HCT116 (cell line): ENCODE data around the gene SMDT1.

Experiments
- CEBPB ChIP-seq: IDR thresholded peaks from 2 replicates; pipeline ENCODE4 v1.6.1; 2012; ENCODE audit warnings: low read depth
- CTCF ChIP-seq, 3 experiments: fragments of 200-600 bp in 1 of 3; sonication (generic) in 1 of 3; IDR thresholded peaks in 2 of 3; conservative IDR thresholded peaks in 1 of 3; 2 replicates each; pipeline ENCODE4 v1.5.1; 2012 to 2017; ENCODE audit warnings: low read depth in 2 of 3, low read length in 2 of 3, antibody characterized with exemption in 1 of 3, borderline replicate concordance in 1 of 3, control low read depth in 1 of 3, mild to moderate bottlenecking in 1 of 3, mixed read lengths in 1 of 3, mixed run types in 1 of 3, moderate library complexity in 1 of 3; ENCODE audit not compliant: insufficient read depth in 1 of 3
- EZH2 ChIP-seq: fragments of 200-600 bp; sonication (generic); IDR thresholded peaks from 2 replicates; pipeline ENCODE4 v1.6.1; 2017; ENCODE audit warnings: antibody characterized with exemption, mixed run types
- EZH2phosphoT487 ChIP-seq: fragments of 200-600 bp; IDR thresholded peaks from 2 replicates; pipeline ENCODE4 v1.6.1; 2018; ENCODE audit warnings: antibody characterized with exemption, borderline replicate concordance
- MAX ChIP-seq: IDR thresholded peaks from 2 replicates; pipeline ENCODE4 v1.6.1; 2012
- POLR2A ChIP-seq: IDR thresholded peaks from 2 replicates; pipeline ENCODE4 v1.7.0; 2011; ENCODE audit warnings: borderline replicate concordance; ENCODE audit not compliant: insufficient read depth, insufficient read length; ENCODE audit errors: extremely low read depth
- POLR2AphosphoS5 ChIP-seq: IDR thresholded peaks from 2 replicates; pipeline ENCODE4 v1.6.1; 2011; ENCODE audit warnings: mild to moderate bottlenecking, low read depth, low read length, moderate library complexity
- REST ChIP-seq: IDR thresholded peaks from 2 replicates; pipeline ENCODE4 v1.6.1; 2012; ENCODE audit warnings: low read depth
- SIN3A ChIP-seq: IDR thresholded peaks from 2 replicates; pipeline ENCODE4 v1.6.1; 2012; ENCODE audit warnings: low read depth
- ZFX ChIP-seq: fragments of 450-650 bp; IDR thresholded peaks from 2 replicates; pipeline ENCODE4 v1.6.1; 2017
- ZNF274 ChIP-seq: fragments of 200-500 bp; sonication (Bioruptor generic); IDR thresholded peaks from 2 replicates; pipeline ENCODE4 v1.6.1; 2014; ENCODE audit warnings: mild to moderate bottlenecking, low read depth, low read length, inconsistent platforms

- TF ChIP-seq REST (no peak), ZNF274 (no peak), ZFX (no peak), POLR2A (no peak), CTCF (IDR thresholded peaks at IDR 0.05 in 2 of 3, conservative IDR thresholded peaks at IDR 0.05 in 1 of 3; ENCODE audit: borderline replicate concordance in 1 of 3, insufficient read depth in 1 of 3, low read depth in 2 of 3, low read length in 2 of 3) (0 out of 6 replicates have a peak, but pooled peaks of 1 of the 3 experiments have one; percentile 11), POLR2AphosphoS5 (no peak), SIN3A (no peak), CEBPB (no peak), EZH2phosphoT487 (no peak), EZH2 (no peak), MAX (no peak)
These were observed 32.3 kb downstream of the SMDT1 start for GRCh38 chr22:42111798-42112197.
